Activated naive CD8-positive, alpha-beta T cell treated with anti-CD3 and anti-CD28 coated beads, Interleukin-2, amount 10 ng/mL, durations not matched to agents 7 days and 5 days (primary cell): ENCODE results near the gene IFNA10. TPM values are rescaled to one million over a fixed set of nuclear protein-coding genes. Genes with fewer than 3 reads are reported as not detected.
"Not testable (repeated sequence)": the region's sequence is repeated elsewhere in the genome, so short reads cannot be mapped to it uniquely, and the experiment has no call there.

Experiments used
- ATAC-seq: fragments of 150-1000 bp; cut with Tn5 transposase; one replicate; pipeline ENCODE4 v1.10.0; 2021; ENCODE audit warnings: low read depth, moderate library complexity
- POLR2A ChIA-PET: fragments of 350-600 bp; sonication (Branson Sonifier 250); formaldehyde crosslinking; loops from one replicate; lab custom pipeline; 2021; ENCODE audit warnings: antibody characterized with exemption; lab: Charles Lee
- DNase-seq: peaks from one replicate; pipeline ENCODE4 v3.0.0; 2021
- H3K27ac Mint-ChIP-seq: one replicate; pipeline ENCODE4 v1.8.0; 2022; ENCODE audit warnings: mild to moderate bottlenecking, mixed read lengths
- H3K27me3 Mint-ChIP-seq: one replicate; pipeline ENCODE4 v1.8.0; 2022; ENCODE audit warnings: mild to moderate bottlenecking, moderate library complexity, mixed read lengths
- H3K36me3 Mint-ChIP-seq: one replicate; pipeline ENCODE4 v1.8.0; 2021; ENCODE audit warnings: mild to moderate bottlenecking, mixed read lengths
- H3K4me1 Mint-ChIP-seq: one replicate; pipeline ENCODE4 v1.8.0; 2021; ENCODE audit warnings: mixed read lengths
- H3K4me3 Mint-ChIP-seq: one replicate; pipeline ENCODE4 v1.8.0; 2022; ENCODE audit warnings: mild to moderate bottlenecking, moderate library complexity, mixed read lengths
- H3K9me3 Mint-ChIP-seq: one replicate; pipeline ENCODE4 v1.8.0; 2021; ENCODE audit warnings: mixed read lengths
- total RNA-seq, 2 experiments: library from RNA; stranded (reverse); gene quantifications; one replicate each; pipeline ENCODE4 v1.2.3, GENCODE V29; 2021

The IFNA10 gene
- not detected for total RNA-seq

DNA sequence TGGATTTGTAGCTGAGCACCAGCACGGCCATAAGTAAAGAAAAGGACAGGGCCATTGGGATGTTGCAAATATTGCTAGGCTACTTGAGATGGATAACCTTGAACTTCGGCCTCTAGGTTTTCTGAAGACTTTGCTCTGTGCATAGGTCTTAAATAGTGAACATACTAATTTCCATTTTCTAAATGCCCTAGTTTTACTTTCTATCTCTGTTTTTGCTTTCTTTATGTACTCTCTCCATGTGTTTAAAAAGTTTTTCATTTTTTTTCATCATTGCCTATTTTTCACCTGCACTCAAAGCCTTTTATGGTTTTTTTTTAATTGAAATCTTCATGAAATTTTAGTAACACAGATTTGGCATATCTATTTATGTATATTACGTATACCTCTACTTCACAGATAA is at the start of gene IFNA10:
Gene IFNA10, minus strand, starts transcription at position 101 of the 400 bp plus-strand sequence. Its CDS starts 46 bp downstream, at position 55.
- POLR2A ChIA-PET, H3K36me3 Mint-ChIP-seq, H3K9me3 Mint-ChIP-seq, ATAC-seq, H3K4me3 Mint-ChIP-seq, H3K27ac Mint-ChIP-seq, H3K4me1 Mint-ChIP-seq, DNase-seq: not testable (repeated sequence)
- H3K27me3 Mint-ChIP-seq = peaks cover 19% of the 10 kb centered on the region

DNA sequence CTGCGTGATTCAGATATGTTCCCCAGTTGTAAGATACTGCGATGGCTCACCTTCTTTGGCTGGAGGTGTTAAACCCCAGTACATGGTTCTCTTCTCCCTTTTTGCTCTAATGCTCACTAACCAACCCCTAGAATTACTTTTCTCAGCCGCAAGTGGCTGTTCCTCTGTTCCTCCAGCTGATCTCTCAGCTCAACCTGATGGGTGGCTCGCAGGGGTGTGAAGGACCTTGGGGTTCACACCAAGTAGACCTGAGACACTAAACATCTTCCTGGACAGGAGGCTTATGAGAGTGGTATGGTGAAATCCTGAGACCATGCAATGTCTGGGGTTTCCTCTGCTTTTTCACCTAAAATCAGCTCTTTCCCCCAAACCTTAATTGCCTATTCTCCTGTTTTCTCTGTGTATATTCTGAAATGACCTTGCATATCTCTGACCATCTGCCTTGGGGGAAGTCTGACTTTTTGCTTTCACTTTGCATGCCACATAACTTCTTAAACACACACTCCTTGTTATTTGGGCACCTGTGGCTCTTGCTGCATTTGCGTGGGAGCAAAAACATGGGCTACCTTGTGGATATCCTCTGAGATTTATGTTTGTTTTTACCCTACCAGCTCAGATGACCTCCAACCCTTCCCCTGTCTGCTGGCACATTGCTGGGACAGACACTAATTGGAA is 48.7 kb upstream of the IFNA10 start:
- H3K27ac Mint-ChIP-seq = no peak overlapping the region
- ATAC-seq (no peak), DNase-seq (no peak)
- H3K27me3 Mint-ChIP-seq = peaks cover 35% of the 10 kb centered on the region
- POLR2A ChIA-PET = no interaction called here
- no peak overlapping the region for H3K4me3 Mint-ChIP-seq
- H3K9me3 Mint-ChIP-seq = no peaks in the 10 kb centered on the region
- peaks cover 8% of the 10 kb centered on the region for H3K4me1 Mint-ChIP-seq
- no peaks in the 10 kb centered on the region for H3K36me3 Mint-ChIP-seq

DNA sequence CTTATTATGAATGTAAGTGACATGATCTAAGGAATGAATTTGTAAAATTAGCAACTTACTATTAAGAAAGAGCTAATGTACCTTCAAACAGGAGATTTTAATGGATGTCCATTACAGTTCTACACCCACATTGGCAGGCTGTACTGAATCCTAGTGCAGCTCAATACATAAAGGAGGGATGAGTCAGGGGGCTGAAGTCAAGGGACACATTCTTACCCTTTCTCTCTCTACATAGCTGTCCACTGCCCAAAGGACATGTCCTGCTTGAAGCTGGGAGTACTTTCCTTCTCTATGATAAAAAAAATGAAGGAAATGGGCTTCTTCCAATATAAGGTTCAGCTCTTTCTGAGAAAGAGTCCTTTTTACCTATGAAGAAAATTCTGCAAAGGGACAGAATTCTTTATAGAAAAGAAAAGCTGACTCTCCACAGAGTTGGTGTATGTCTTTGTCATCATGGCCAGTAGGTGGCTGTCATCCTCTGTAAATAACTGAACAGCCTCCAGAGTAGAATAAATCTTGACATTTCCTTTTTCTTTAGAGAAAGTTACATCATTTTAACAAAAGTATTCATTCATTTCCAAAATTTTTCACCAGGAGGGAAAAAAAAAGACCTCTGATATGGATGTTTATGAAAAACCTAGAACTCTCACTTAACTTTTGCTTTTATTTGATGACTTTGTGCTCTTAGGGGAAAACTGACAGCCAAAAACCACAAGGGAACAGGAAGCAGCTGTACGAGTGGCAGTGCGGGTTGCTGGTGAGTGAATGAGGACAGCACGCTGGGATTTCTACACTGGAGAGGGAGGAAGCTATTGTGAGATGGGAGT is 46.0 kb upstream of the IFNA10 start:
- H3K9me3 Mint-ChIP-seq = no peaks in the 10 kb centered on the region
- ATAC-seq (peak; percentile 68), DNase-seq (no peak)
- no peak overlapping the region for H3K27ac Mint-ChIP-seq
- no peaks in the 10 kb centered on the region for H3K36me3 Mint-ChIP-seq
- H3K27me3 Mint-ChIP-seq = peaks cover 44% of the 10 kb centered on the region
- H3K4me1 Mint-ChIP-seq = peaks cover 8% of the 10 kb centered on the region
- POLR2A ChIA-PET = no interaction called here
- H3K4me3 Mint-ChIP-seq = peak overlapping the region; percentile 31

DNA sequence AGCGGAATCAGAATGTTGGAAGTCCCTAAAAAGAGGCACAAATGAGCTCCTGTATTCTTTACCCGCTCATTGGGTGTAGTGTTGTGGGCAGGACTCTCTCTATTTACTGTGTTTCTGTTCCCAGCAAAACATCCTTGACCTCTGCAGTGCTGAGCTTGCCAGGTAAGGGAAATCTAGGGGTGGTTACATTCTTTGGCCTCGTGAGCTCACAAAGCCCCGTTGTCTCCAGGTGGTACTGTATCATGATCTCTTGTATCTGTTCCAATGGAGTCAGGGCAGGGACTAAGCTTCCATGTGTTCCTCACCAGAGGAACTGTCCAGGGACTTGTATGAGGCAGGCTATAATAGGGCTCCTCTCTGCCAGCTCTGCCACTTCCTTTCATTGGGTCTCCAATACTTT is 44.7 kb upstream of the IFNA10 start:
- Mint-ChIP-seq H3K27me3 (peaks cover 44% of the 10 kb centered on the region), H3K27ac (no peak overlapping the region), H3K4me3 (no peak overlapping the region), H3K9me3 (no peaks in the 10 kb centered on the region), H3K4me1 (peaks cover 8% of the 10 kb centered on the region), H3K36me3 (no peaks in the 10 kb centered on the region)
- POLR2A ChIA-PET = no interaction called here
- DNase-seq = no peak
- no peak for ATAC-seq

DNA sequence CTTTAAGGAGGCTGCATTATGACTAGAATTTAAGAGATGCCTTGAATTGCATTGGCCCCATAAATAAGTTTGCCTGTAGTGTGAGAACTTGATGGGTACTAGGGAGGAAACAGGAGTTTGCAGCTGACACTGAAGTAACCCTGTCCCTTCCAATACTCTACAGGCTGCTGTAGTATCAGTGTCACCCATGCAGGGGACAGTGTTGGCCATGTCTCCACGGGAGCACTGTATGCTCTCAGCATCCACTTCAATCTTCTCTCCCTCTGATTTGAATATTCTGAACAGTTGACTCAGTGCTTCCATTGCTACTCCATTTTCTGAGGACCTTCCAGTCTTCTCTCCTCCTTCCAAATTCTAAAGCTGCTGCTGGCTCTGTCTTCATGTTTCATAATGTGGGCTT is 44.2 kb upstream of the IFNA10 start:
- H3K27me3 Mint-ChIP-seq = peaks cover 44% of the 10 kb centered on the region
- H3K36me3 Mint-ChIP-seq = no peaks in the 10 kb centered on the region
- no peak overlapping the region for H3K4me3 Mint-ChIP-seq
- DNase-seq (no peak), ATAC-seq (no peak)
- H3K4me1 Mint-ChIP-seq = peaks cover 8% of the 10 kb centered on the region
- no peaks in the 10 kb centered on the region for H3K9me3 Mint-ChIP-seq
- POLR2A ChIA-PET = no interaction called here
- H3K27ac Mint-ChIP-seq = no peak overlapping the region

DNA sequence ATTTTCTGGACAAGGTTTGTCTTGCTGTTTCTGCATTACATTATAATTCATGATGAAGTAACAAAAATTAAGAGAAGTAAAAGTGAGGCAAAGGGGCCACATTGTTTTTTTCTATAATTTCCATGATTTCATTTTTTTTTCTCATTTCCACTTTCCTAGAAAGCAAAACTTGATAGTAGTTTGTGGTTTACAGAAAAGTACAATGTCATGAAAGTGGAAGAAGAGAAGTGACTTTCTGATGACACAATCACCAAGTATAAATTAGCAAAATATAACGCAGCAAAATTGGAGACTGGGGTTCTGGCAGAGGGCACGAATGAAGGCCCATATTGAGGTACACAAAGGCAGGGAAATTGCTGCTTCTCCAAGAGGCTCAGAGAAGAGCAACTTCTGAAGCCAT is 37.9 kb upstream of the IFNA10 start:
- no peaks in the 10 kb centered on the region for H3K9me3 Mint-ChIP-seq
- H3K36me3 Mint-ChIP-seq = no peaks in the 10 kb centered on the region
- ATAC-seq (no peak), DNase-seq (no peak)
- H3K4me3 Mint-ChIP-seq = no peak overlapping the region
- POLR2A ChIA-PET = no interaction called here
- no peak overlapping the region for H3K27ac Mint-ChIP-seq
- peaks cover 3% of the 10 kb centered on the region for H3K4me1 Mint-ChIP-seq
- peaks cover 29% of the 10 kb centered on the region for H3K27me3 Mint-ChIP-seq

DNA sequence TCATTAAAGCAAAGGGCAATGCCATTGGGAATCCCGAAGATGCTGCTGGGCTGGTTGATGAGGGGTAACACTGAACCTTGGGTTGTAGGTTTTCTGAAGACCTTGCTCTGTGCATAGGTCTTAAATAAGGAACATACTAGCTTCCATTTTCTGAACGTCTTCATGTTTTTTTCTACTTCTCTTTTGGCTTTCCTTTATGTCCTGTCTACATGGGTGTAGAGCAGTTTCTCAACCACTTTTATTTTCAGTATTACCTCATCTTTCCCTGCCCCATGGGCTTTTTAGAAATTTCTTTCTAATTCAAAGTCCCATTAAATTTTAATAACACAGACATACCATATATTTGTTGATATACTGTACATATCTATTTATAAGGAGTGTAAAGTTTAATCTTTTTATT is 33.0 kb upstream of the IFNA10 start, which contains the start of gene IFNA14:
Gene IFNA14, minus strand, starts transcription at position 95 of the 400 bp plus-strand sequence. Its CDS starts 70 bp downstream, at position 25.
- ATAC-seq (no peak), DNase-seq (no peak)
- no peaks in the 10 kb centered on the region for H3K36me3 Mint-ChIP-seq
- H3K27me3 Mint-ChIP-seq = peaks cover 31% of the 10 kb centered on the region
- H3K9me3 Mint-ChIP-seq = no peaks in the 10 kb centered on the region
- POLR2A ChIA-PET = no interaction called here
- H3K4me1 Mint-ChIP-seq = peaks cover 11% of the 10 kb centered on the region
- H3K4me3 Mint-ChIP-seq = no peak within 1 kb of the TSS
- H3K27ac Mint-ChIP-seq = no peak within 1 kb of the TSS

DNA sequence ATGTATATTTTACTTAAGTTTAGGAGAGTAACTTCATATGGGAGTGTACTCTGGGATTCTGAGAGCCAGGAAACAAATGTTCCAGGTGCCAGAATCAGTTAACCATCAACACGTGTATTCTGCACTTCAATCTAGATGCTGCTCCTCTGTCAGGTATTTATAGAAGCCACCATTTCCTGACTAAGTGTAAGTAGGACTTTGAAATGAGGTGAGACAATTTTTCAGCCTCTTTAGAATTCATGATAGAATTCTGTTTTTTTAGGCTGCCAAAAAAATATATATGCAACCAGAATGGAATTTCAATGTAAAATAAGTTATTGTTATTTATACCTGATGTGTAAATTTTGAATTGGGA is 29.4 kb upstream of the IFNA10 start:
- H3K36me3 Mint-ChIP-seq, POLR2A ChIA-PET, H3K9me3 Mint-ChIP-seq, H3K27ac Mint-ChIP-seq, DNase-seq, ATAC-seq, H3K4me1 Mint-ChIP-seq: not testable (repeated sequence)
- peak overlapping the region; percentile 35 for H3K4me3 Mint-ChIP-seq
- peaks cover 17% of the 10 kb centered on the region for H3K27me3 Mint-ChIP-seq

DNA sequence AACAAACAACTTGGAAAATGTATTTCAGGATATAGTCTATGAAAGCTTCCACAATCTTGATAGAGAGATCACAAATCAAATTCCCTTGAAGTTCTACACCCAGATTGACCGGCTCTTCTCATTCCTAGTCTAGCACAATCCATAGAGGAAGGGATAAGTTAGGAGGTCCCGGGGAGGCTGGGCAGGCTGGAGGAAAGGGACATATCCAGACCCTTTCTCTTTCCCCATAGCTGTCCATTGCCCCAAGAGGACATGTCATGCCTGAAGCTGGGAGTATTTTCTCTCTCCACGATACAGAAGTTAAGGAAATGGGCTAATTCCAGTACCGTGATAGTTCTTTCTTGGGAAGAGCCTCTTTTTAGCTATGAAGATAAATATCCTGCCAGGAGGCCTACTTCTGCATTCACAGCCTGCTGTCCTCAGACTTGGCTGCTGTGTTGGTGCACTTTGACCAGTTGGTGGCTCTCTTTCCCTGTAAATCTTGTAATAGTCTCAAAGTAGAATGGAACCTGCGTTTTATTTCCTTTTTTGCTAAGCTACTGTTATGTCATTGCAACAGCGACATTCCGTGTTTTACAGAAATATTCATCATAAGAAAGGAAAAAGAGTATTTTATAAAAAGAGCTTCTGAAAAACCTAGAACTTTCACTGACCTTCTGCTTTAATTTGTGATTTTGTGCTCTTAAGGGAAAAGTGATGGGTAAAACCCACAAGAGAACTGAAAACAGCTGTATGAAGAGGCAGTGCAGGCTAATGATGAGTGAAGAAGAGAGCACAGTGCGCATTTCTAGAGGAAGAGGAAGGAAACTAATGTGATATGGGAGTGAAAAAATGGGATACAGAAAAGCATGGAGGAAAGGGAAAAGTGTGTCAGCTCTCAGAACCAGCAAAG is 28.8 kb upstream of the IFNA10 start:
- DNase-seq, POLR2A ChIA-PET, H3K36me3 Mint-ChIP-seq, H3K27ac Mint-ChIP-seq, H3K9me3 Mint-ChIP-seq: not testable (repeated sequence)
- H3K27me3 Mint-ChIP-seq = peaks cover 17% of the 10 kb centered on the region
- peak overlapping the region; percentile 35 for H3K4me3 Mint-ChIP-seq
- peak; percentile 70 for ATAC-seq
- H3K4me1 Mint-ChIP-seq = peaks cover 10% of the 10 kb centered on the region

DNA sequence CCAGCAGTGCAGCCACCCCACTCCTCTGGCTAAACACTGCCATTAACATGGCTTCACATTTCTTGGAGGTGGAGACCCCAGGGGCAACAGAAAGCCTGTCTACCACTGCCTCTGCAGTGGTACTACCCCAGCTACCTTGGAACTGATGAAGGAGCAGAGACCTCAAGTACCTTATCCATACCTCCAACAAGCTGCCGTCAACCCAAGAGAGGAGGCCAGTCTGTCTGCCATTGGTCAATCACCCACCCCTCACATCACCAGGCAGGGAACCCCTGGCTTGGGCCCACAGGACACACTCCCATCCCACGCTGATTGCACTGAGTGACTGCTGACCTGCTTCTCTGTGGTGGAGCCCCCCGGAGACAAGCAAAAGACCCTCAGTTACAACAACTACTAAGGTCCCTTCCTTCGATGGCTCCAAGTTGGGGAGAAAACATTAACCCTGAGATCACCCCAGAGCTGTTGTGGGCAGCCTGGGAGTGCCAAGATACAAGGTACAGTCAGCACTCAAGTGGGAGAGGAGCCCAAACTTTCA is 27.3 kb upstream of the IFNA10 start:
- no peak for ATAC-seq
- POLR2A ChIA-PET = no interaction called here
- Mint-ChIP-seq H3K4me3 (no peak overlapping the region), H3K27ac (no peak overlapping the region), H3K4me1 (peaks cover 10% of the 10 kb centered on the region), H3K36me3 (no peaks in the 10 kb centered on the region), H3K9me3 (no peaks in the 10 kb centered on the region), H3K27me3 (peaks cover 10% of the 10 kb centered on the region)
- DNase-seq = no peak

DNA sequence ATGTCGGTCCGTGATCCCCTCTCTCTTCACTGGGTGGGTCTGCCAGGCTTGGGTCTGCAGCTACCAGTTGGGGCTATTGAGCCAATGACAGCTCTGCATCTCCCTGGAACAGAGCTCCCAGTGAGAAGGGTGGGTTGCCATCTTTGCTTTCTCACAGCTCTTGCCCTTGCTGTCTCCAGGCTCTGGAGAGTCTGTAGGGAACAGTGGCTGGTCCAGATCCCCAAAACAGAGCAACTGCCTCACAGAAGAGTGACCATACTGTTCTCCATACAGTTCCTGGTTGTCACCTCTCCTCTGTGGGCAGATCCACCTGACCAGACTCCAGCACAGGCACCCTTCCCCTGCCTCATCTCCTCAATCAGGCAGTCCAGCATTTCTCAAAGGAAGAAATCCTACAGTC is 26.3 kb upstream of the IFNA10 start:
- no peak for DNase-seq
- H3K27me3 Mint-ChIP-seq = peaks cover 10% of the 10 kb centered on the region
- peak overlapping the region; percentile 15 for H3K27ac Mint-ChIP-seq
- POLR2A ChIA-PET = no interaction called here
- H3K36me3 Mint-ChIP-seq = no peaks in the 10 kb centered on the region
- no peak for ATAC-seq
- no peaks in the 10 kb centered on the region for H3K9me3 Mint-ChIP-seq
- no peak overlapping the region for H3K4me3 Mint-ChIP-seq
- H3K4me1 Mint-ChIP-seq = peaks cover 10% of the 10 kb centered on the region

DNA sequence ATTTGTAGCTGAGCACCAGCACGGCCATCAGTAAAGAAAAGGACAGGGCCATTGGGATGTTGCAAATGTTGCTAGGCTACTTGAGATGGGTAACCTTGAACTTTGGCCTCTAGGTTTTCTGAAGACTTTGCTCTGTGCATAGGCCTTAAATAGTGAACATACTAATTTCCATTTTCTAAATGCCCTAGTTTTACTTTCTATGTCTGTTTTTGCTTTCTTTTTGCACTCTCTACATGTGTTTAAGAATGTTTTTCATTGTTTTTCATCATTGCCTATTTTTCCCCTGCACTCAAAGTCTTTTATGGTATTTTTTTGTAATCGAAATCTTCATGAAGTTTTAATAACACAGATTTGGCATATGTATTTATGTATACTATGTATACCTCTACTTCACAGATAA is 21.2 kb upstream of the IFNA10 start, which contains the start of gene IFNA17:
Gene IFNA17, minus strand, starts transcription at position 101 of the 400 bp plus-strand sequence. Its CDS starts 49 bp downstream, at position 52.
- ATAC-seq (no peak), DNase-seq (no peak)
- H3K9me3 Mint-ChIP-seq = no peaks in the 10 kb centered on the region
- POLR2A ChIA-PET = no interaction called here
- H3K4me3 Mint-ChIP-seq = no peak within 1 kb of the TSS
- no peaks in the 10 kb centered on the region for H3K36me3 Mint-ChIP-seq
- no peak within 1 kb of the TSS for H3K27ac Mint-ChIP-seq
- H3K4me1 Mint-ChIP-seq = peaks cover 5% of the 10 kb centered on the region
- peaks cover 15% of the 10 kb centered on the region for H3K27me3 Mint-ChIP-seq

DNA sequence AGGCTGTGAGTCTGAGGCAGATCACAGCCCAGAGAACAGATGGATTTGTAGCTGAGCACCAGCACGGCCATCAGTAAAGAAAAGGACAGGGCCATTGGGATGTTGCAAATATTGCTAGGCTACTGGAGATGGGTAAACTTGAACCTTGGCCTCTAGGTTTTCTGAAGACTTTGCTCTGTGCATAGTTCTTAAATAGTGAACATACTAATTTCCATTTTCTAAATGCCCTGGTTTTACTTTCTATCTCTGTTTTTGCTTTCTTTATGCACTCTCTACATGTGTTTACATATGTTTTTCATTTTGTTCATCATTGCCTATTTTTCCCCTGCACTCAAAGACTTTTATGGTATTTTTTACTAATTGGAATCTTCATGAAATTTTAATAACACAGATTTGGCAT is 10.3 kb upstream of the IFNA10 start, which contains the start of gene IFNA16:
Gene IFNA16, minus strand, starts transcription at position 101 of the 400 bp plus-strand sequence. Its CDS starts 6 bp downstream, at position 95.
- peaks cover 29% of the 10 kb centered on the region for H3K27me3 Mint-ChIP-seq
- H3K4me1 Mint-ChIP-seq, H3K36me3 Mint-ChIP-seq, H3K9me3 Mint-ChIP-seq, ATAC-seq, POLR2A ChIA-PET, DNase-seq, H3K4me3 Mint-ChIP-seq, H3K27ac Mint-ChIP-seq: not testable (repeated sequence)
